Calu3 (cell line): Measurements from ENCODE around the gene PLVAP. TPM values are rescaled to one million over a fixed set of nuclear protein-coding genes. Genes with fewer than 3 reads are reported as not detected.

Experiments used
- BruUV-seq: library from RNA; stranded (reverse); fragments of 400-500 nt; replicated peaks from 2 replicates; lab custom pipeline; 2021; lab: Mats Ljungman, UMichigan
- CTCF ChIA-PET: fragments of 300-600 bp; sonication (Branson Sonifier 250); formaldehyde crosslinking; loops from one replicate; lab custom pipeline; 2022; ENCODE audit warnings: antibody characterized with exemption; lab: Charles Lee
- DNase-seq: peaks from one replicate; pipeline ENCODE4 v3.0.0; 2022
- H3K27ac Mint-ChIP-seq: one replicate; pipeline ENCODE4 v1.8.0; 2022; ENCODE audit warnings: mixed read lengths; ENCODE audit not compliant: unreplicated experiment
- H3K27me3 Mint-ChIP-seq: one replicate; pipeline ENCODE4 v1.8.0; 2022; ENCODE audit warnings: mixed read lengths; ENCODE audit not compliant: unreplicated experiment
- H3K36me3 Mint-ChIP-seq: one replicate; pipeline ENCODE4 v1.8.0; 2022; ENCODE audit warnings: mild to moderate bottlenecking, moderate library complexity, mixed read lengths; ENCODE audit not compliant: insufficient read depth, unreplicated experiment
- H3K4me1 Mint-ChIP-seq: one replicate; pipeline ENCODE4 v1.8.0; 2022; ENCODE audit warnings: mild to moderate bottlenecking, low read depth, mixed read lengths; ENCODE audit not compliant: unreplicated experiment
- H3K4me3 Mint-ChIP-seq: one replicate; pipeline ENCODE4 v1.8.0; 2022; ENCODE audit warnings: mild to moderate bottlenecking, low read depth, moderate library complexity, mixed read lengths; ENCODE audit not compliant: unreplicated experiment
- H3K9me3 Mint-ChIP-seq: one replicate; pipeline ENCODE4 v1.8.0; 2022; ENCODE audit warnings: low read depth, mixed read lengths; ENCODE audit not compliant: unreplicated experiment
- CTCF ChIP-seq: fragments of 200-600 bp; IDR thresholded peaks from one replicate; pipeline ENCODE4 v1.8.0; 2022; ENCODE audit warnings: antibody characterized with exemption; ENCODE audit not compliant: unreplicated experiment
- intact Hi-C: fragments of 100-400 bp; cut with micrococcal nuclease; formaldehyde crosslinking; loops from one replicate; pipeline ENCODE4 v1.10.0; 2022; ENCODE audit not compliant: unreplicated experiment
- total RNA-seq: library from RNA; stranded (reverse); gene quantifications from 2 replicates; pipeline ENCODE4 v1.2.3, GENCODE V29; 2022

Gene PLVAP
- total RNA-seq, 1 experiment from 2014 or later = not detected

- peaks cover 21% of the 10 kb centered on the region for H3K27me3 Mint-ChIP-seq
- peaks cover 11% of the 10 kb centered on the region for H3K36me3 Mint-ChIP-seq
- H3K4me1 Mint-ChIP-seq = no peaks in the 10 kb centered on the region
- CTCF ChIA-PET = no interaction called here
- intact Hi-C loops = no loop called here
- no peaks in the 10 kb centered on the region for H3K9me3 Mint-ChIP-seq
- H3K4me3 Mint-ChIP-seq = no peak overlapping the region
- no peak for DNase-seq
- no peak for TF ChIP-seq CTCF
- no peak overlapping the region for H3K27ac Mint-ChIP-seq
- no TSS peak for BruUV-seq
Observed at GRCh38 chr19:17415121-17415520, 38.0 kb upstream of the PLVAP start.

- no peak overlapping the region for H3K4me3 Mint-ChIP-seq
- H3K27me3 Mint-ChIP-seq = peaks cover 21% of the 10 kb centered on the region
- no TSS peak for BruUV-seq
- intact Hi-C loops = no loop called here
- H3K27ac Mint-ChIP-seq = no peak overlapping the region
- H3K36me3 Mint-ChIP-seq = peaks cover 1% of the 10 kb centered on the region
- CTCF ChIA-PET = no interaction called here
- no peaks in the 10 kb centered on the region for H3K4me1 Mint-ChIP-seq
- TF ChIP-seq CTCF = no peak
- no peaks in the 10 kb centered on the region for H3K9me3 Mint-ChIP-seq
- no peak for DNase-seq
Observed at GRCh38 chr19:17414097-17414496, 37.0 kb upstream of the PLVAP start.

- H3K4me1 Mint-ChIP-seq = no peaks in the 10 kb centered on the region
- no peaks in the 10 kb centered on the region for H3K9me3 Mint-ChIP-seq
- no peak overlapping the region for H3K4me3 Mint-ChIP-seq
- intact Hi-C loops = no loop called here
- CTCF ChIA-PET = no interaction called here
- TF ChIP-seq CTCF = no peak
- no peak overlapping the region for H3K27ac Mint-ChIP-seq
- no peak for DNase-seq
- peaks cover 21% of the 10 kb centered on the region for H3K27me3 Mint-ChIP-seq
- BruUV-seq = no TSS peak
- no peaks in the 10 kb centered on the region for H3K36me3 Mint-ChIP-seq
Observed at GRCh38 chr19:17411801-17412200, 34.7 kb upstream of the PLVAP start.

GRCh38 chr19:17409990-17410389 is 32.8 kb upstream of the PLVAP start:
- CTCF ChIA-PET = no interaction called here
- BruUV-seq = no TSS peak

More at GRCh38 chr19:17409990-17410389, 32.8 kb upstream of the PLVAP start:
- peaks cover 21% of the 10 kb centered on the region for H3K27me3 Mint-ChIP-seq
- no peak overlapping the region for H3K27ac Mint-ChIP-seq
- DNase-seq = no peak
- H3K4me1 Mint-ChIP-seq = no peaks in the 10 kb centered on the region
- intact Hi-C loops = no loop called here
- H3K9me3 Mint-ChIP-seq = no peaks in the 10 kb centered on the region
- H3K4me3 Mint-ChIP-seq = no peak overlapping the region
- H3K36me3 Mint-ChIP-seq = no peaks in the 10 kb centered on the region
- TF ChIP-seq CTCF = no peak
